Measurements from ENCODE around the gene SUSD1. TPM values are rescaled to one million over a fixed set of nuclear protein-coding genes. Genes with fewer than 3 reads are reported as not detected.
A peak's percentile ranks its signal among the peaks of the same experiment; 100 is the strongest.

SUSD1 gene
- total and polyA plus RNA-seq, 9 of the 15 experiments (the other 6 are each of a cell fraction or from before 2014, with no cell fraction given), result 10.9 to 44.4 (median 36.1) TPM

DNA sequence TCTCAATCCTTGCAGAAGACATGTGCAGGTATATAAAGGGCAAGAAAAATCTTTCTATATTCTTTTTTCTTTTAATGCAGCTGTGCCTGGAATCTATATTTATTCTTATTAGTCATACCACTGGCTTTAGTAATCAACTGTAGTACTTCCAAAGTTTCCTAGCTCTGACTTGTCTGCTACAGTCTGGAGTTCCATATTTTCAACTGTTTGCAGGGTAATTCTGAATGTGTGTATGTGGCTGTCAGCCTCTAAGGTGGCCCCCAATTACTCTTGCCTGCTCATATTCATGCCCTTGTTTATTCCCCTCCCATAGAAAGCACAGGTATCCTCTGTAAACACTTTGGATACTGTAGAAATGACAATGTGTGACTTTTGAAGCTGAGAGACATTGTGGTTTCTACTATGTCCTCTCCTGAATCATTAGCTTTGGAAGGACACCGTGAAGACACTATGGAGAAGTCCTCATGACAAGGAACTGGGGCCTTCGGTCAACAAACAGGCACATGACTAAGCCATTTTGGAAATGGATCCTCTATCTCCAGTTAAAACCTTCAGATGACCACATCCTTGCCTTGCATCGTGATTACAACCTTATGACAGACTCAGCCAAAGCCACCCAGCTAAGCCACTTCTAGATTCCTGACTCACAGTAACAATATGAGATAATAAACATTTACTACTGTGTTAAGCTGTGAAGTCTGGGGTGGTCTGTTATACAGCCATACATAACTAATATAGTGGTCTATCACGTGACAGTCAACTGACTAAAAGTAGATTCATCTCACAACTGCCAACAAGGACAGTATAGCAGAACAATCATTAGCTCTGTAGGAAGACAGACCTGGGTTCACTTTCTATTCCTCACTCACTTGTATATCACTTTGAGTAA, 49.5 kb upstream of the SUSD1 start (continued):
- TF ChIP-seq, protein P1, sequence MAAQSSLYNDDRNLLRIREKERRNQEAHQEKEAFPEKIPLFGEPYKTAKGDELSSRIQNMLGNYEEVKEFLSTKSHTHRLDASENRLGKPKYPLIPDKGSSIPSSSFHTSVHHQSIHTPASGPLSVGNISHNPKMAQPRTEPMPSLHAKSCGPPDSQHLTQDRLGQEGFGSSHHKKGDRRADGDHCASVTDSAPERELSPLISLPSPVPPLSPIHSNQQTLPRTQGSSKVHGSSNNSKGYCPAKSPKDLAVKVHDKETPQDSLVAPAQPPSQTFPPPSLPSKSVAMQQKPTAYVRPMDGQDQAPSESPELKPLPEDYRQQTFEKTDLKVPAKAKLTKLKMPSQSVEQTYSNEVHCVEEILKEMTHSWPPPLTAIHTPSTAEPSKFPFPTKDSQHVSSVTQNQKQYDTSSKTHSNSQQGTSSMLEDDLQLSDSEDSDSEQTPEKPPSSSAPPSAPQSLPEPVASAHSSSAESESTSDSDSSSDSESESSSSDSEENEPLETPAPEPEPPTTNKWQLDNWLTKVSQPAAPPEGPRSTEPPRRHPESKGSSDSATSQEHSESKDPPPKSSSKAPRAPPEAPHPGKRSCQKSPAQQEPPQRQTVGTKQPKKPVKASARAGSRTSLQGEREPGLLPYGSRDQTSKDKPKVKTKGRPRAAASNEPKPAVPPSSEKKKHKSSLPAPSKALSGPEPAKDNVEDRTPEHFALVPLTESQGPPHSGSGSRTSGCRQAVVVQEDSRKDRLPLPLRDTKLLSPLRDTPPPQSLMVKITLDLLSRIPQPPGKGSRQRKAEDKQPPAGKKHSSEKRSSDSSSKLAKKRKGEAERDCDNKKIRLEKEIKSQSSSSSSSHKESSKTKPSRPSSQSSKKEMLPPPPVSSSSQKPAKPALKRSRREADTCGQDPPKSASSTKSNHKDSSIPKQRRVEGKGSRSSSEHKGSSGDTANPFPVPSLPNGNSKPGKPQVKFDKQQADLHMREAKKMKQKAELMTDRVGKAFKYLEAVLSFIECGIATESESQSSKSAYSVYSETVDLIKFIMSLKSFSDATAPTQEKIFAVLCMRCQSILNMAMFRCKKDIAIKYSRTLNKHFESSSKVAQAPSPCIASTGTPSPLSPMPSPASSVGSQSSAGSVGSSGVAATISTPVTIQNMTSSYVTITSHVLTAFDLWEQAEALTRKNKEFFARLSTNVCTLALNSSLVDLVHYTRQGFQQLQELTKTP (IDR thresholded peaks at IDR 0.05; ENCODE audit: low read depth in 1 of 2, partially characterized antibody in 2 of 2), result no peak
- TF ChIP-seq CHD4 (IDR thresholded peaks at IDR 0.05; ENCODE audit: insufficient read depth, insufficient replicate concordance, low read depth, low read length, poor library complexity, severe bottlenecking) (no peak), HOXB6 (CRISPR knock-in tag; IDR thresholded peaks at IDR 0.05; ENCODE audit: borderline replicate concordance) (no peak), ZFP1 (CRISPR knock-in tag; IDR thresholded peaks at IDR 0.05) (no peak), CHD2 (IDR thresholded peaks at IDR 0.05; ENCODE audit: low read depth, low read length) (no peak), HNRNPK (IDR thresholded peaks at IDR 0.05; ENCODE audit: low read depth, low read length, poor library complexity, severe bottlenecking) (no peak), FOXK2 (conservative IDR thresholded peaks at IDR 0.05 in 1 of 2, IDR thresholded peaks at IDR 0.05 in 1 of 2; ENCODE audit: low read depth in 2 of 2) (peak; percentile 71 to 77), RB1 (IDR thresholded peaks at IDR 0.05; ENCODE audit: low read depth) (no peak), ELF2 (CRISPR knock-in tag; IDR thresholded peaks at IDR 0.05) (no peak), HMG20B (CRISPR knock-in tag; IDR thresholded peaks at IDR 0.05) (no peak), CEBPG (CRISPR knock-in tag; IDR thresholded peaks at IDR 0.05) (peak; percentile 89), CEBPG (tag; conservative IDR thresholded peaks at IDR 0.05 in 1 of 2, IDR thresholded peaks at IDR 0.05 in 1 of 2) (peak; percentile 21 to 71; a peak in 2 of 4 replicates), CXXC5 (CRISPR knock-in tag; IDR thresholded peaks at IDR 0.05) (peak; percentile 75), SMARCB1 (IDR thresholded peaks at IDR 0.05; ENCODE audit: insufficient read length, low read depth) (no peak)
- TF ChIP-seq, protein P2, sequence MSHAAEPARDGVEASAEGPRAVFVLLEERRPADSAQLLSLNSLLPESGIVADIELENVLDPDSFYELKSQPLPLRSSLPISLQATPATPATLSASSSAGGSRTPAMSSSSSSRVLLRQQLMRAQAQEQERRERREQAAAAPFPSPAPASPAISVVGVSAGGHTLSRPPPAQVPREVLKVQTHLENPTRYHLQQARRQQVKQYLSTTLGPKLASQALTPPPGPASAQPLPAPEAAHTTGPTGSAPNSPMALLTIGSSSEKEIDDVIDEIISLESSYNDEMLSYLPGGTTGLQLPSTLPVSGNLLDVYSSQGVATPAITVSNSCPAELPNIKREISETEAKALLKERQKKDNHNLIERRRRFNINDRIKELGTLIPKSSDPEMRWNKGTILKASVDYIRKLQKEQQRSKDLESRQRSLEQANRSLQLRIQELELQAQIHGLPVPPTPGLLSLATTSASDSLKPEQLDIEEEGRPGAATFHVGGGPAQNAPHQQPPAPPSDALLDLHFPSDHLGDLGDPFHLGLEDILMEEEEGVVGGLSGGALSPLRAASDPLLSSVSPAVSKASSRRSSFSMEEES (CRISPR knock-in tag; IDR thresholded peaks at IDR 0.05), result peak; percentile 98
- TF ChIP-seq, protein P3, sequence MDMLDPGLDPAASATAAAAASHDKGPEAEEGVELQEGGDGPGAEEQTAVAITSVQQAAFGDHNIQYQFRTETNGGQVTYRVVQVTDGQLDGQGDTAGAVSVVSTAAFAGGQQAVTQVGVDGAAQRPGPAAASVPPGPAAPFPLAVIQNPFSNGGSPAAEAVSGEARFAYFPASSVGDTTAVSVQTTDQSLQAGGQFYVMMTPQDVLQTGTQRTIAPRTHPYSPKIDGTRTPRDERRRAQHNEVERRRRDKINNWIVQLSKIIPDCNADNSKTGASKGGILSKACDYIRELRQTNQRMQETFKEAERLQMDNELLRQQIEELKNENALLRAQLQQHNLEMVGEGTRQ (CRISPR knock-in tag; IDR thresholded peaks at IDR 0.05), result 0 out of 2 replicates have a peak, but pooled peaks have one; percentile 5
- TF ChIP-seq, protein P4, sequence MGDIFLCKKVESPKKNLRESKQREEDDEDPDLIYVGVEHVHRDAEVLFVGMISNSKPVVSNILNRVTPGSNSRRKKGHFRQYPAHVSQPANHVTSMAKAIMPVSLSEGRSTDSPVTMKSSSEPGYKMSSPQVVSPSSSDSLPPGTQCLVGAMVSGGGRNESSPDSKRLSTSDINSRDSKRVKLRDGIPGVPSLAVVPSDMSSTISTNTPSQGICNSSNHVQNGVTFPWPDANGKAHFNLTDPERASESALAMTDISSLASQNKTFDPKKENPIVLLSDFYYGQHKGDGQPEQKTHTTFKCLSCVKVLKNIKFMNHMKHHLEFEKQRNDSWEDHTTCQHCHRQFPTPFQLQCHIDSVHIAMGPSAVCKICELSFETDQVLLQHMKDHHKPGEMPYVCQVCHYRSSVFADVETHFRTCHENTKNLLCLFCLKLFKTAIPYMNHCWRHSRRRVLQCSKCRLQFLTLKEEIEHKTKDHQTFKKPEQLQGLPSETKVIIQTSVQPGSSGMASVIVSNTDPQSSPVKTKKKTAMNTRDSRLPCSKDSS (IDR thresholded peaks at IDR 0.05; ENCODE audit: low read depth, partially characterized antibody), result no peak

Data from K562 (cell line).